Hematopoietic multipotent progenitor cell treated with erythropoietin and hydrocortisone succinate and interleukin-3 and kit ligand, for 17 days (in vitro differentiated cells): Measurements from ENCODE around the gene UBC.
"Not testable (repeated sequence)": the region's sequence is repeated elsewhere in the genome, so short reads cannot be mapped to it uniquely, and the experiment has no call there.

Experiments
- DNase-seq: peaks from one replicate; pipeline ENCODE4 v3.0.0-alpha.2; 2015; ENCODE audit warnings: low spot score

Gene UBC

DNA sequence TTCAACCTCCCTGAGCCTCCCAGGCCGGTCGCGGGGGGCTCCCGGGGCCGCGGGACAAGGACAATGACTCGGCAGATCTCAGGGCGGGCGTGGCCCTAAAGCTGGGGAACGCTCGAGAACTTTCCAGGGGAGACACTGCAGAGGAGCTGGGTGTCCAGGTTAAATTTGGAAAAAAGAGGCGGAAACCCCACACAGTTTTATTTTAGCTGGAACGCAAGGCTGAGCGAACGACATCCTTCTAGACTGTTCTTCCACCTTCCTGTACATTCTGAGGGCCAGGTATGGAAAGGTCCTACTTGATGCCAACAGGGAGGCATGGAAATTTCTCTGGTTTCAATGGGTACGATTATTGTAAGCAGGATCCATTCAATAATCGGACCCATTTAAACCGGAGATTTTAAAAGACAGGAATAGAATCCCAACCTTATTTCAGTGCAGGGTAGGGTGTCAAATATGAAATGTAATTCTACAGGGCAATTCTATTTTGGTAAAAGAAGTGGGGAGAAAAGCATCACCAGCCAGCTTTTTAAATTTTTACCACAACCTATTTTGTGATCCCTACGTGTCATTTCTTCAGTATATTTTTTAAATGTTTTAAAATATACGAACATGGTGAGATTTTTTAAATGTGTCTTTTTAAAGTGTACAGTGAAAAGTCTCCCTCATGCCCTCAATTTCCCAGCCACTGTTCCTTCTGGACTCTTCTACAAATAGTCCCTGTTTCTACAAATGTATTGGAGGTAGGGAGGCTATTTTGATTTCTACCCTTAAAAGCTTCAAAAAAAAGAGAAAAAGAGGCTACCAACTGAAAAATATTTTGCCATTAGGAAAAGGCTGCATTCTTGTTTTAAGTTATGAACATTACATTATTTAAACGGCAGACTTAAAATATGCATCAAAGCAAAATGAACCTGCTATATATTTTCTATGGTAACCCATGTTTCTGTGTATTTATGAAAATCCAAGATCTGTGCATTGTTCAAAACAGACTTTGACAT is 1.1 kb upstream of the UBC start:
- peak; percentile 95 for DNase-seq

DNA sequence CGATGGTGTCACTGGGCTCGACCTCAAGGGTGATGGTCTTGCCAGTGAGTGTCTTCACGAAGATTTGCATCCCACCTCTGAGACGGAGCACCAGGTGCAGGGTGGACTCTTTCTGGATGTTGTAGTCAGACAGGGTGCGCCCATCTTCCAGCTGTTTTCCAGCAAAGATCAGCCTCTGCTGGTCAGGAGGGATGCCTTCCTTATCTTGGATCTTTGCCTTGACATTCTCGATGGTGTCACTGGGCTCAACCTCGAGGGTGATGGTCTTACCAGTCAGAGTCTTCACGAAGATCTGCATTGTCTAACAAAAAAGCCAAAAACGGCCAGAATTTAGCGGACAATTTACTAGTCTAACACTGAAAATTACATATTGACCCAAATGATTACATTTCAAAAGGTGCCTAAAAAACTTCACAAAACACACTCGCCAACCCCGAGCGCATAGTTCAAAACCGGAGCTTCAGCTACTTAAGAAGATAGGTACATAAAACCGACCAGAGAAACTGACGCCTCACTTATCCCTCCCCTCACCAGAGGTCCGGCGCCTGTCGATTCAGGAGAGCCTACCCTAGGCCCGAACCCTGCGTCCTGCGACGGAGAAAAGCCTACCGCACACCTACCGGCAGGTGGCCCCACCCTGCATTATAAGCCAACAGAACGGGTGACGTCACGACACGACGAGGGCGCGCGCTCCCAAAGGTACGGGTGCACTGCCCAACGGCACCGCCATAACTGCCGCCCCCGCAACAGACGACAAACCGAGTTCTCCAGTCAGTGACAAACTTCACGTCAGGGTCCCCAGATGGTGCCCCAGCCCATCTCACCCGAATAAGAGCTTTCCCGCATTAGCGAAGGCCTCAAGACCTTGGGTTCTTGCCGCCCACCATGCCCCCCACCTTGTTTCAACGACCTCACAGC is 717 bp downstream of the UBC start:
- DNase-seq, result peak; percentile 96

DNA sequence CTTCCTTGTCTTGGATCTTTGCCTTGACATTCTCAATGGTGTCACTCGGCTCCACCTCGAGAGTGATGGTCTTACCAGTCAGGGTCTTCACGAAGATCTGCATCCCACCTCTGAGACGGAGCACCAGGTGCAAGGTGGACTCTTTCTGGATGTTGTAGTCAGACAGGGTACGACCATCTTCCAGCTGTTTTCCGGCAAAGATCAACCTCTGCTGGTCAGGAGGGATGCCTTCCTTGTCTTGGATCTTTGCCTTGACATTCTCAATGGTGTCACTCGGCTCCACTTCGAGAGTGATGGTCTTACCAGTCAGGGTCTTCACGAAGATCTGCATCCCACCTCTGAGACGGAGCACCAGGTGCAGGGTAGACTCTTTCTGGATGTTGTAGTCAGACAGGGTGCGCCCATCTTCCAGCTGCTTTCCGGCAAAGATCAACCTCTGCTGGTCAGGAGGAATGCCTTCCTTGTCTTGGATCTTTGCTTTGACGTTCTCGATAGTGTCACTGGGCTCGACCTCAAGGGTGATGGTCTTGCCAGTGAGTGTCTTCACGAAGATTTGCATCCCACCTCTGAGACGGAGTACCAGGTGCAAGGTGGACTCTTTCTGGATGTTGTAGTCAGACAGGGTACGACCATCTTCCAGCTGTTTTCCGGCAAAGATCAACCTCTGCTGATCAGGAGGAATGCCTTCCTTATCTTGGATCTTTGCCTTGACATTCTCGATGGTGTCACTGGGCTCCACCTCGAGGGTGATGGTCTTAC is 1.7 kb downstream of the UBC start:
- DNase-seq, result peak; percentile 47

DNA sequence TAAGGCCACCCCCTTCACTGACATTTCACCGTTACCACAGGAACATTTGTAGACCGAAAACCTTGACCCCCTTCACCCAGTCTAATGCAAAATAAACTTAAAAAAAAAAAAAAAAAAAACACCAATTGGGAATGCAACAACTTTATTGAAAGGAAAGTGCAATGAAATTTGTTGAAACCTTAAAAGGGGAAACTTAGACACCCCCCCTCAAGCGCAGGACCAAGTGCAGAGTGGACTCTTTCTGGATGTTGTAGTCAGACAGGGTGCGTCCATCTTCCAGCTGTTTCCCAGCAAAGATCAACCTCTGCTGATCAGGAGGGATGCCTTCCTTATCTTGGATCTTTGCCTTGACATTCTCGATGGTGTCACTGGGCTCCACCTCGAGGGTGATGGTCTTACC is 2.9 kb downstream of the UBC start:
- not testable (repeated sequence) for DNase-seq

DNA sequence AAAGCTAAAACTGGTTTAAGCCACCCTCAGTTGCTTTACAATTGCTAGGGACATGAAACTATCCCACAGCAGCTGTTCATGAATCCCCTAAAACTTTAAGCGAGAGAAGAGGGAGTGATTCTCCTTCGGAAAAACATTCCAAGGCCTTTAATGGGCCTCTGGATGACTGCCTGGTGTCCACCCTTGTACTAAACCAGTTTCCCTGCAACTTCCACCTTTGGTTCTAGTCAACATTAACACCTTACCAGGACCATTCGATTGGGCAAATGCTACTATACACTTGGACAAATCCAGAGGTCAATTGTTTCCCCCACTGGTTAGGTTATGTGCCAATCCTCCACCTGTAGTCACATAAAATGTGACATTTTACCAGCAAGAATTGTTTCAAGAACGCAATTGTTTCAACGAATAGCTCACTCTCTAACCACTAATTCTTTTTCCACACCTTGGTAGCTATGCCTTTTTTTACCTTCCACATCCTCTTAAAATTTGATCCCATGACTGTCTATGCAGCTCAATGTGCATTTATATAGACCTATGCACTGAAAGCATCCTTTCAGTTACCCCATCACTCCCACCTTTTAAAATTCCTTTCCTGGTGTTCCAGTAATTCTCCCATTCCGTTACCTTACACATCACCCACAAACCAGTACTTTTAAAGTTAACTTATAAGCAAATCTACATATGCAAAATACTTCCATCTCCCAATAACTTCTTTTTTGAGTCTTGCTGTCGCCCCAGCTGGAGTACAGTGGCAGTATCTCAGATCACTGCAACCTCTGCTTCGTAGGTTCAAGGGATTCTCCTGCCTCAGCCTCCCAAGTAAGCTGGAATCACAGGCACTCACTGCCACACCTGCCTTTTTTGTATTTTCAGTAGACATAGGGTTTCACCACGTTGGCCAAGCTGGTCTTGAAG is 3.6 kb downstream of the UBC start:
- peak; percentile 43 for DNase-seq

DNA sequence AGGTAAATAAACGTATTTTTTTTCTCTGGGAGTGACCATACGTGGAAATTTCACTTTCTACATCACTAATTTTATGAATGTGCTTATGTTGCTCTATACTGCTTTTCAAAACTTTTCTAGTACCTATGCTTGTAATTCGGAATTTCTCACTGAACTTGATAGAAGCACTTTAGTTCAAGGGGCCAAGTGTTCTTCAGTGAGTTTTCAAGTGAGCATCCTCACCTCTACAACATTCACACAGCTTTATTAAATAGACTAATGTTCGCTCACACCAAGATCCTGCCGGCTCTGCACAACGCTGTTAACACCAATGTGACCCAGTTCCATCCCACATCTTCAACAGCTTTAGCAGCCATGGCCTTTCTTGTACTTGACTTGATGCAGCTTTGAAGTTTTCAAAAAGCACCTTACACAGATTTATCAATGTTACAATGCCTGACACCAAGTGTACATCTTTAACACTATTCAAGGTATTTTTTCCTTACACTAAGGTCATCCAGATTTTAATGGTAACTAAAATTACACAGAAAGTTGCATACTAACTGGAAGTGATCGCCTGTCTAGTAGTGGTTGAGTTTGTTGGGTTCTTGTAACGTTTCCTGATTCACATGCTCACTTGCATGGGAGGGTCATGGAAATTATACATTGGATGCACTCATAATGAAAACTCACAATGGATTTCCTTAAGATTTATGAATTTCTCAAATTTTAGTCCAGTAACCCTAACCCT is 4.5 kb downstream of the UBC start:
- peak; percentile 44 for DNase-seq

DNA sequence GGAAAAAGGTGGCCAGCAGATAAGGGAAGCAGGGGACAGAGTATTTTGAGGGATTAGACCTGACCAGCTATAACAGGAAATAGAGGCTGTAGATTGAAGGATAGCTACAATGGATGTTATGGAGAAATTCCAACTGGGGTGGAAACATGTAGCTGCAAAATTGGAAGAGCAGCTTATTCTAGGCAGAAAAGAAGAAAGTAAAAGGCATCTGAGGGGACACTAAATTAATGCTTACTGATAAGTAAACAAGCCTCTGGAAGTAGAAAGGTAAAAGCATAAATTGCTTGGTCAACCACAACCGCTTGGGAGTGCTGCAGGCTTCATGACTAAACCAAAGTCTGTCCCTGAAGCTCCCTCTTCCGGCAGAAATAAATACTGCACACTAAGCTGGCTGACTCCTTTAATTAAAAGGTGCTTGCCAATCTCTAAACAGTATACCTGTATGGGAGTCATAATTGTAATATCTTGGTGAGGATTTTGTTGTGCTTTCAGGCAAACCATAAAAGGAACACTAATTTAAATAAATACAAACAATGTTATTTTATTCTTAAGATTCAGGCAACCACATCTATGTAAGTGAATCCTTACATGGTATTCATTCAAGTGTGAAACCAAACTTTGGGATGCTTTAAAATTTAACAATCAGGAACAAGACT is 7.7 kb downstream of the UBC start:
- peak; percentile 97 for DNase-seq

DNA sequence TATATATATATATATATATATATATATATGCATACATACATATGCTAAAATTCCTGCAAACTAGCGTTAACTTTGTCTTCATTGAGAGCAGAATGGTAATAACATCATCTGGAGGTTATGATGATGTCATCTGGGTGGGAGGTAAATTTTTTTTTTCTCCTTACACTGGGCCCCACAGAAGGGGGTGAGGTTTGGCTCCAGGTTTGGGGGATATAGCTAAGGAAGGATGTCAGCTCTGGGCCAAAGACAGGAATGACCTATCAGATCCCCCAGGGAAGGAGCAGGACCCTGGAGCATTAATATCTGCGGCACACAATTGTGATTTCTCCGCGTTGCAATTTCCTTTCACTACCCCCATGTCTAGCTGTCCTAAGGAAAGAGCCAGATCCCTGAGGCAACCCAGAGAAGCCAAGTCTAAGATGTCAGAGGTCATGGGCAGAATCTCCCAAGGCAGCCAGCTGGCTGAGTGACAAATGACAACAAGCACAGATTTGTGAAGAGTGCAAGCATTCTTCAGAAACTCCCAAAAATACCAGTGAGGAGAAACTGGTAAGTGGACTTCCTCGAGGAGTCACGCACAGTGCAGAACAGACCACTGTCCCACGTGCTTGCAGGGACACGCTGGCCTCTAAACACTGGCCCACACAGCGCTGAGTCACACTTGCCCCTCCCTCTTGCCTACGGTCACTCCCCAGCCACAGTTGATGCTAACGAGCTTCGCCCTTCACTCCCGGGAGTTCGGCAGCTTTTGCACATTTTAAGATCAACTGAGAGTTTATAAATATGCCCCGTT is 9.9 kb downstream of the UBC start:
- DNase-seq, result peak; percentile 67

DNA sequence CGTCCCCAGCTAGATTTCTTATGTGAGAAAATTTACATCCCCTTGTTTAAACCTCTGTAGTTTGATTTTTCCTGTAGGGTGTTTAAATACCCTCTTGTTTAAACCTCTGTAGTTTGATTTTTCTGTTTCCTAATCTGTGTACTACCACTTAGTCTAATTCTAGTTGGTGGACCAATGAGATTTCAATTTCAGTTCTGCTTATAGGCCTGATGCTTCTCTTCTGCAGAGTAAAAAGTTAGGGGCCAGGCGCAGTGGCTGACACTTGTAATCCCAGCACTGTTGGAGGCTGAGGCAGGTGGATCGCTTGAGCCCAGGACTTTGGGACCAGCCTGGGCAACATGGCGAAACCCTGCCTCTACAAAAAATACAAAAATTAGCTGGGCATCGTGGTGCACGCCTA is 11.5 kb downstream of the UBC start:
- no peak for DNase-seq

DNA sequence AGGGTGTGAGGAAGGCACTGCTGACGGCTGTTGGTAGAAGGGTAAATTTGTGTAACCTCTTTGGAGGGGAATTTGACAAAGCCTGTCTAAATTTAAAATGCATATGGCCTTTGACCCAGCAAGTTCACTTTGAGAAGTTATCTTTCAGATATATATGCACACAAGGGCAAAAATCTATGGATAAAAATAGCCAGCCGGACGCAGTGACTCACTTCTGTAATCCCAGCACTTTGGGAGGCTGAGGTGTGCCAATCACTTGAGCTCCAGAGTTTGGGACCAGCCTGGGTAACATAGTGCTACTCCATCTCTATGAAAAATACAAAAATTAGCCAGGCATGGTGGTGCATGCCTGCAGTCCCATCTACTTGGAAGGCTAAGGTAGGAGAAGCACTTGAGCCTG is 13.4 kb downstream of the UBC start:
- DNase-seq, result no peak

DNA sequence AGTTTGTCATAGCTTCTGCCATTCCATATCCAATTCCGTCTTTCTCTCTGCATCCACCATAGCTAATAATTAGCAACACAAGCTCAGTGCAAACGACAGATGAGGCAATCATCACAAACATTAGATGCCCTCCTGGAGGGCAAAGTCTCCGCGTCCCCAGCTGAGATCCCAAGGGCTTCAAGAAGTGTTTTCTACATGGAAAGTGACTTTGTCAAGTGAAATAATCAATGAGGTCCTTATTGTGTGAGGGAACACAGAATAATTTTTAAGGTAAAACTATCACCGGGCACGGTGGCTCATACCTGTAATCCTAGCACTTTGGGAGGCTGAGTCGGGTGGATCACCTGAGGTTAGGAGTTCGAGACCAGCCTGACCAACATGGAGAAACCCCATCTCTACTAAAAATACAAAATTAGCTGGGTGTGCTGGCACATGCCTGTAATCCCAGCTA is 14.1 kb downstream of the UBC start:
- not testable (repeated sequence) for DNase-seq

DNA sequence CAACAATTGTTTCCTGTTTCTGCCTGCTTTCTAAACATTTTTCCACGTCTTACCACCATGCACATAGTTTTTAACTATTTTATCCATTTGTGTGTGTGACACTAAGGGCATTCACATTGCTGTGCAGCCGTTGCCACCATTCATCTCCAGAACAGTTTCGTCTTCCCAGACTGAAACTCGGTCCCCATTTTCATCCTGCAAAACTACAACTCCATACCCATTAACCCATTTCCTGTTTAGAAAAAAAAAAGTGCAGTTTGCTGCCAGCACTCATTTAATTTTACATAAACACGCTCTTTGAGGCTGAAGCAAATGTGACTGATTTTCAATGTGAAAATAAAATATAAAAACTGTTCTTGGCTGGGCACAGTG is 15.5 kb downstream of the UBC start:
- no peak for DNase-seq

DNA sequence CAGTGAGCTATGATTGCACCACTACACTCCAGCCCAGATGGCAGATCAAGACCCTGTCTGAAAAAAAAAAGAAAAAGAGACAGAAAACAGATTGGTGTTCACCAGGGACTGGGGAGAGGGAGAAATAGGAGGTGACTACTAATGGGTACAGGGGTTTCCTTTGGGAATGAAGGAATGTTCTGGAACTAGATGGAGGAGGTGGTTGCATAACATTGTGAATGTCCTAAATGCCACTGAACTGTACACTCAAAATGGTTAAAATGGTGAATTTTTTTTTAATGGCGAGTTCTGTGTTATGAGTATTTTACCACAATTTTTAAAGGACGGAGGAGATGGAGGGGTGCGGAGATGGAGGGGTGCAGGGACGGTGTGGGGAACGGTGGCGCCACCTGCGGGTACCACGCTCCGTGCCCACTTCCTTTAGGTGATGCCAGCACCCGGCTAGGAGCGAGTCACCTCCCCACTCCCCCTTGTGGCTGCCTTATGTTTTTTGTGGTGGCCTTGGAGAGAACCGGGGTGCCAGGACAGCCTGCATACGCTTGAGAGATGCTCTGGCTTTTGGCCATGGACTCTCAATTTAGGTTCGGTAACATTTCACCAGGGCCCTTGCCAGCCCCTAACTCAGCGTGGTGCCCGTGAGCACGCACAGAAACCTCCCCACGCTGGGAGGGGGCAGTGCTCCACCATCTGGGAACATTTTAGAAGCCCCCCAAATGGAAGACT is 16.1 kb downstream of the UBC start:
- peak; percentile 88 for DNase-seq

DNA sequence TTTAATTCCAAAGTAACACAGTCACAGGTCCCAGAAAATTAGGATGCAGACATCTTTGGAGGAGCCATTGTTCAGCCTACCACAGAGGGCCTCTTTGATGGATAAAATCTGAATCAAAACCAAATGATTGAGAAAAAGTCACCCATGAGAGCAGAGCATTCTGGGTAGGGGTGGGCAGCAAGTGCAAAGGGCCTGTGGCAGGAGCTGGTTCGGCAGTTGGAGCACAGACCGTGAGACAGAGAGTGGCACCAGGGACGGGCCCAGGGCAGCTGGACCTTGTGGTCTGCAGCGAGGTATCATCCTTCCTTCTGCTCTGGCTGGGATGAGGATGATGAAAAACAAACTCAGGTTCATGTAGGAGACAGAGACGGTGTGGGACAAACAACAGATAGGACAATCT is 18.0 kb downstream of the UBC start:
- DNase-seq, result no peak

DNA sequence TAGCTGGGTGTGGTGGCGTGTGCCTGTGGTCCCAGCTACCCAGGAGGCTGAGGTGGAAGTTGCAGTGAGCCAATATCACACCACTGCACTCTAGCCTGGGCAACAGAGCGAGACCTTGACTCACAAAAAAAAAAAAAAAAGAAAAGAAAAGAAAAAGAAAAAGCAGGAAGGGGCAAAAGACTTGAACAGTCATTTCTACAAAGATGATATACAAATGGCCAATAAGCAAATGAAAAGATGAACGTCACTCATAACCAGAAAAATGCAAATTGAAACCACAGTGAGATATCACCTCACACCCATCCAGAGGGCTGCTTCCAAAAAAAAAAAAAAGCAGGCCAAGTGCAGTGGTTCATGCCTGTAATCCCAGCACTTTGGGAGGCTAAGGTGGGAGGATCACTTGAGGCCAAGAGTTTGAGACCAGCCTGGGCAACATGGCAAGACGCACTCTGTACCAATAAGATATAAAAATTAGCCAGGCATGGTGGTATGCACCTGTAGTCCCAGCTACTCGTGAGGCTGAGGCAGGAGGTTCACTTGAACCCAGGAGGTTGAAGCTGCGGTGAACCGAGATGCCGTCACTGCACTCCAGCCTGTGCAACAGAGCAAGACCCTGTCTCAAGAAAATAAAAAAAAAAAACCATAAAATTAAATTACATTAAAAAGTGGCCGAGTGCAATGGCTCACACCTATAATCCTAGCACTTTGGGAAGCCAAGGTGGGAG is 20.5 kb downstream of the UBC start:
- no peak for DNase-seq

DNA sequence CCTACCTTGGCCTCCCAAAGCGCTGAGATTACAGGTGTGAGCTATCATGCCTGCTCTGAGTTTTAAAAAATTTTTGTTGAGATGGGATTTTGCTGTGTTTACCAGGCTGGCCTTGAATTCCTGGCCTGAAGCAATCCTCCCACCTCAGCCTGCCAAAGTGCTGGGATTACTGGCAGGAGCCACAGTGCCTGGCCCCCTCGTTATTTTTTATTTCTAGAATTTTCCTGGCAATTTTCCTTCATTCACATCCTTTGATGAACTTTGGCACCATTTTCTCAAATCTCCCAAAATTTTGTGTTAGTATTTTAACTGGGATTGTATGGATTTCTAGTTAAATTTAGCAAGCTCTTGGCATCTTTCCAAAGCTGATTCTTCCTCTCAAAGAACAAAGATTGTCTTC is 26.2 kb downstream of the UBC start:
- no peak for DNase-seq

DNA sequence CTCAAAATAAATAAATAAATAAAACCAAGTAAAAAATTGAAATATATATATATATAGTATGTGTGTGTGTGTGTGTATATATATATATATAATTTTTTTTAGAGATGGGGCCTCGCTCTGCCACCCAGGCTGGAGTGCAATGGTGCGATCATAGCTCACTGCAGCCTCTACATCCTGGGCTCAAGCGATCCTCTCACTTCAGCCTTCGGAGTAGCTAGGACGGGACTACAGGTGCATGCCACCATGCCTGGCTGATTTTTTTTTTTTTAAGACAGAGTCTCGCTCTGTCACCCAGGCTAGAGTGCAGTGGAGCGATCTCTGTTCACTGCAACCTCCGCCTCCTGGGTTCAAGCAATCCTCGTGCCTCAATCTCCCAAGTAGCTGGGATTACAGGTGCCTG is 26.7 kb downstream of the UBC start:
- not testable (repeated sequence) for DNase-seq
